ENCODE data around the gene TGFBR1.

Gene TGFBR1

DNA sequence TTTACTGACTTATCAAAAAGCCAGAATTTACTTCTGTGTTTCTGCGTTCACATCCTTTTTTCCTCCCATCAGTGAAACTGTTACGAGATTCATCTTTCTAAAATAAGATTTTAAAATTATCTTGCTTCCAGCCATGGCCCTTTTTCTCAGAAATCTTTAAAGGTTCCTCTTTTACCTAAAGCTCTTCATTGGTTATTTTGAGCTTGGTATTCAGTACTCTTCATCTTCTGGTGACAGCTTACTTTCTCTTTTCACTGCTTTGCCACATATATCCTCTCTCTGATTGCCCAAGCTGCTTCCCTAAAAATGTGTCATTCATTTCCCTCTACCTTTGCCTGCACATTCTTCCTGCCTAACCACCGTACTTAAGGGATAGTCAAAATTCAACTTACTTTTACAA, 32.3 kb downstream of the TGFBR1 start:
- DNase-seq (ENCODE audit: low read depth): no peak

DNA sequence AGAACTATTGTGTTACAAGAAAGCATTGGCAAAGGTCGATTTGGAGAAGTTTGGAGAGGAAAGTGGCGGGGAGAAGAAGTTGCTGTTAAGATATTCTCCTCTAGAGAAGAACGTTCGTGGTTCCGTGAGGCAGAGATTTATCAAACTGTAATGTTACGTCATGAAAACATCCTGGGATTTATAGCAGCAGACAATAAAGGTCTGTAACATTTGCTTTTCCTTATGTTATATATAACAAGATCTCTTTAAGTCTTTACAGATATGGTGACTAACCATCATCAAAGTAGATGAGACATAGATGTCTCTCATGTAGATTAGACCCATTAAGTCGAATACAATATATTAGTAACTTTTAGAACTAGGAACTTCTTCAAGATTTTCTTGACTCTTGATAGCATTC, 33.0 kb downstream of the TGFBR1 start:
- DNase-seq (ENCODE audit: low read depth): no peak

DNA sequence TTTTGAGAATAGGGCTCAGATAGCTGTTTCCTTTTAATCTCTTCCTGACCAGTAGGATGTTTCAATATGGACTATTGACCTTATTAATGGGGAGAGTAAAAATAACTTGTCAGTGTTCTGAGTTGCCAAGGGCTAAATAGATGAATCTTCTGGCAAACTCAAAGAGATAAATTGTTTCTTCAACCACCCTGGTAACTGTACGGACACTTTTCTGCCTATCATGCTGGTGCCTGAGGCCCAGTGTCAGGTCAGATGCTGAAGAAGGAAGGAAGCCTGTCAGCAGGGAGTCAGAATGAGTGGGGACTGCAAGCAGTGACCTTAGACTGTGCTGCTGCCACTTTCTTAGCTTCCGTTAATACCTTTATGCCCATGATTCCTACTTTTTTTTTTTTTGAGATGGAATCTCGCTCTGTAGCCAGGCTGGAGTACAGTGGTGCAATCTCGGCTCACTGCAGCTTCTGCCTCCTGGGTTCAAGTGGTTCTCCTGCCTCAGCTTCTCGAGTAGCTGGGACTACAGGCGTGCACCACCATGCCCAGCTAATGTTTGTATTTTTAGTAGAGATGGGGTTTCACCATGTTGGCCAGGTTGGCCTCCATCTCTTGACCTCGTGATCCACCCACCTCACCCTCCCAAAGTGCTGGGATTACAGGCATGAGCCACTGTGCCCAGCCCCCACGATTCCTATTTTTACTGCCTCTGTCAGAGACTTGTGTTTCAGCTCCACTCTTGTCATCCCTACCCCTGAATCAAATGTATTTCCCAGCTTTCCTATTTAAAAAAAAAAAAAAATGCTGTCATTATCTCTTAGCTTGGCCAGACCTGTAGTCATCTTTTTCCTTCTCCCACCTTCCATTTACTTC, 33.7 kb downstream of the TGFBR1 start:
- DNase-seq (ENCODE audit: low read depth): no peak

DNA sequence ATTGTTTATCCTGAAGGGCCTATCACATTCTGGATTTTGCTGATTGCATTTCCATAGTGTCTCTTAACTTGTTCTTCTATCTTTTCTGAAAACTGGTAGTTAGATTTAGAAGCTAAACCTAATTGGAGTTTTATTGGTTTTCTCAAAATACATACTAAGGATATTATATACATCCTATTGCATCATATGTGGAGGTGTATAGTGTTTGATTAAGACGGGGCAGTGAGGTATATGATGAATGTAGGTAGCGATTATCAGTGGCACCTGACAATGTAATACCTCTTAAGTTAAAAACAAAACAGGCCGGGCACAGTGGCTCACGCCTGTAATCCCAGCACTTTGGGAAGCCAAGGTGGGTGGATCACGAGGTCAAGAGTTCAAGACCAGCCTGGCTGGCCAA, 35.0 kb downstream of the TGFBR1 start:
- DNase-seq (ENCODE audit: low read depth): no peak

DNA sequence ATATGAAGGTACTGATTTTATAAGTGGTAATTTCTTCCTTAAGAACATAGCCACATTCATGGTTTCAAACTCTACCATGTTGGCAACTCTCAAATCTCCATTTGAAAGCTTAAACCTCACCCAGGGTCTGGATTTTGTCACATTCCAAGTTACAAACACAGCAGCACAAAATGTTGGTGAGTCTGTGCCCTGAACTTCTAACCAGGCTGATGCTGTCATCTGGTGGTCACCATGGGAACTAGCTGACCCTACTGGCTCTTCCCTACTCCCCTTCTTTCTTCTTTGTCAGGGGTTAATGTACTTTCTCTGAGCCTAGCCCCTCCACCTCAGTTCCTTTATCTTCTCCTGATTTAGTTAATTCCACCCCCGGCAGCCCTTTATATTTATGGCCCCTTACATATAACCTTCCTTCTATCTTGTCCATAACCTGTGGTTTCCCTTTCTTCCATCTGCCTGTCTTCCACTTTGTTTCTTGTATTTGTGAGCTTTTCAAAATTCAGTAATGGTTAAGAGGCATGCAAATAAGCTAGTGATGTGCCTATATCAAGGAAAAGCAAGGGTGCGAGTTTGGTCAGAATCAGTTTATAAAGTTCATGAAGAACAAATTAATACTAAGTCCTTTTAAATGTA, 35.9 kb downstream of the TGFBR1 start:
- peak; percentile 26 for DNase-seq (ENCODE audit: low read depth)

DNA sequence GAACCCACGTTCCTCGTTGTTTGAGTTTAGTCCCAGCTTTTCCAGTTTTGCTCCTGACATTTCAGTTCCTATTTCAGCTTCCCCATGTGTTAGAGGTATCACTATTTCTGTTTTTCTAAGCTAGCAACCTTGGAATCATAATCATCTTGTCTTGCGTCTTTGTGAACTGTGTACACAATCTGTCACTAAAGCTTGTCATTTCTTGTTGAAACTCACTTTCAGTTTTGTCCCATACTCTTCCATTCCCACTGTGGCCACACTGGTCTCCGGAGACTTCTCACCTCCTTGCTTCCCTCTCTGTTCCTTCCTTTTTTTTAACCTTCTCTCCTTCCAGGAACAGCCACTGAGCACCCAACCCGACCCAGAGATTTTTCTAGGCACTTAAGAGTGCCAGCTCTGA, 36.9 kb downstream of the TGFBR1 start:
- DNase-seq (ENCODE audit: low read depth): no peak

DNA sequence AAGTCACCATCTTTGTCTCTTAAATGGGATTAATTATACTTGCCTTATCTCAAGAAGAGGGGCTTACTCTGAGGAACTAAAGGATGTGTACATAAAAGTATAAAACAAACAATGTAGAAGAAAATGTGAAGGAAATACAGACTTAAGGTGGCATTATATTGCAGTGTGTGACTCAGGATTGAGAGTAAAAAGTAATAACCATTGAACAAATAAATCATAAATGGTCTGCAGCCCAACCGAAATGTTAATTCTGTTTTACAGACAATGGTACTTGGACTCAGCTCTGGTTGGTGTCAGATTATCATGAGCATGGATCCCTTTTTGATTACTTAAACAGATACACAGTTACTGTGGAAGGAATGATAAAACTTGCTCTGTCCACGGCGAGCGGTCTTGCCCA, 37.4 kb downstream of the TGFBR1 start:
- DNase-seq (ENCODE audit: low read depth): no peak

DNA sequence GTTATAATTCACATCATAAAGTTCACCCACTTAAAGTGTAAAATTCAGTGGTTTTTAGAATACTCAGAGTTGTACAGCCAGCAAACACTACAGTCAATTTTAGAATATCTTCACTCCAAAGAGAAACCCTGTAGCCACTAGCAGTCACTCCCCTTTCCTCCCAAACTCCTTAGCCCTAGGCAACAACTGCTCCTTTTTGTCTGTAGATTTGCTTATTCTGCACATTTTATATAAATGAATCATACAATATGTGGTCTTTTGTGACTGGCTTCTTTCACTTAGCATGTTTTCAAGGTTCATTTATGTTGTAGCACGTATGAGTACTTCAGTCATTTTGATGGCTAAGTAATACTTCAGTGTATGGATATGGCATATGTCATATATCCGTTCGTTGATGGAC, 38.7 kb downstream of the TGFBR1 start:
- no peak for DNase-seq (ENCODE audit: low read depth)

DNA sequence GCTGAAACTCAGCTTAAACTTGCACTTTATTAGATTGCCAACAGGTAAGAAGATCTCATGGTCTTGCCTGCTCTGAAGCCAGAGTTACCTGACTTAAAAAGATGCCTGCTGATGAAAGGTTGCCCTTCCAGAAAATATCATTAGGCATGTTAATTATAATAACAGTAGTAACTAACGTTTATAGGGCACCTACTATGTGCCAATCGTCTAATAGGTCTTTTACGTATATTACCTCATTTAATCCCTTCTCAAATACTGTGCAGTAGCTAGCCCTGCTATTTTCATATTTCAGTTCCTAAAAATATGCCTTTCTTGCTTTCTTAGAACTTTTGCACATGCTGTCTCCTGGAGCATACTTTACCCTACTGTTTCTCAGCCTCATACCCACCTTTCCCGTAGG, 40.1 kb downstream of the TGFBR1 start:
- DNase-seq (ENCODE audit: low read depth): no peak

DNA sequence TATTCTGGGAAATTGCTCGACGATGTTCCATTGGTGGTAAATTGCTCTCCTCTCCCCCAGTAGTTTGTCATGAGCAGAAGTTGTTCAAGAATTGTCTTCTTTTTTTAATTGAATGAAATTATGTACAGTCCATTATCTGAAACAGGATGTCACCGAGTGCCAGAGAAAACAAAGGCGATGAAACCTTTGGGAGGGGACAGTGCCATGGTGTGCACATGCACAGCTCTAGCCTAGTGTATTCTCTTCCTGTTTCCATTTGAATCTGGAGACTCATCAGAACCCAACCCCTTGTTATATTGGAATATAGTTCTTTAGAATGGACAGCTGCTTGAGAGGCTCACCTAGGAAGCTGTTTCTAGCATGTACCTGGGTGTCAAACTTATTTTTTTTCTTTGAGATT, 41.7 kb downstream of the TGFBR1 start:
- no peak for DNase-seq (ENCODE audit: low read depth)

DNA sequence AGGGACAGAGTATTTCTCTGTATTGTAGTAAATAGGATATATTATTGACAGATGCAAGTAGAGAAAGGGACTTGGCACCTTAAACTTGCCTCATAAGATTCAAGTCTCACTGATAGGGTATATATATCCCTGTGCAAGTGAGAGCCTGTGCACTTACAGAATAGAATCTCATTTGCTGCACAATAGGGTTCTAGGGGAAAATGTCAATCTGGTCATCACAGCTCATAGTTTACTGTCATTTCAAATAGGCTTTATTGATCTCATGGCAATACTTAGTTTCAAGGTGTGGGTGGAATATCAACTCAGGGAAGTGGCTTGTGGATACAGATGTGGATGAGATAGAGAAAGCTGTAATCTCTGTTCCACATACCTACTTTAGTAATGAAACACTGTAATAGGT, 42.3 kb downstream of the TGFBR1 start:
- DNase-seq (ENCODE audit: low read depth): no peak

DNA sequence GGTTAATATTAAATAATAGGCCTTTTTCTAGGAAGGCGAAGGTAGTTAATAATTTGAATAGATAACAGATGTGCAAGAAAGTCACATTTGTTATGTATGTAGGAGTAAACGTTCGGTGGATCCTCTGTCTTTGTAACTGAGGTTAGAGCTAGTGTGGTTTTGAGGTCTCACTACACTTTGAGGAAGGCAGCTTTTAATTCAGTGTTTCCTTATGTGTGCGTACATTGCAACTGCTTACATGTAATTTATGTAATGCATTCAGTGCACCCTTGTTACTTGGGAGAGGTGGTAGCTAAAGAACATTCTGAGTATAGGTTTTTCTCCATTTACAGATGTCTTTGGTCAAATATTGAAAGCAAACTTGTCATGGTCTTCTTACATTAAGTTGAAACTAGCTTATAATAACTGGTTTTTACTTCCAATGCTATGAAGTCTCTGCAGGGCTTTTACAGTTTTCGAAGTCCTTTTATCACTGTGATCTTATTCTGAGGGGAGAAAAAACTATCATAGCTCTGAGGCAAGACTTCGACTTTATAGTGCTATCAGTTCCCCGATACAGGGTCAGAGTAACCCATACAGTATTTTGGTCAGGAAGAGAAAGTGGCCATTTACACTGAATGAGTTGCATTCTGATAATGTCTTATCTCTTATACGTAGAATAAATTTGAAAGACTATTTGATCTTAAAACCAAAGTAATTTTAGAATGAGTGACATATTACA, 45.7 kb downstream of the TGFBR1 start:
- DNase-seq (ENCODE audit: low read depth): no peak

DNA sequence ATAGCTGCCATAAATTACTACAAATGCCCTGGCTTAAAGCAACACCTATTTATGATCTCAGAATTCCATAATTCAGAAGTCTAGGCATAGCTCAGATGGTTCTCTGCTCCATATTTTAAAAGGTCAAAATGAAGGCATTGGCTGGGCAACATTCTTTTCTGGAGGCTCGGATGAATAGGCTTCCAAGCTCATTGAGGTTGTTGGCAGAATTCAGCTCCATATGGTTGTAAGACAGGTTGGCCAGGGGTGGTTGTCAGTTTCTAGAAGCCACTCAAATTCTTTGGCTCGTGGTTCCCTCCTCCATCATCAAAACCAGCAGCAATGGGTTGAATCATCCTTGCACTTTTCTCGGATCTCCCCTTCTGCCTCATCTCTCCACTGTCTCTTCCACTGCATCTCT, 49.4 kb downstream of the TGFBR1 start:
- DNase-seq (ENCODE audit: low read depth): no peak

DNA sequence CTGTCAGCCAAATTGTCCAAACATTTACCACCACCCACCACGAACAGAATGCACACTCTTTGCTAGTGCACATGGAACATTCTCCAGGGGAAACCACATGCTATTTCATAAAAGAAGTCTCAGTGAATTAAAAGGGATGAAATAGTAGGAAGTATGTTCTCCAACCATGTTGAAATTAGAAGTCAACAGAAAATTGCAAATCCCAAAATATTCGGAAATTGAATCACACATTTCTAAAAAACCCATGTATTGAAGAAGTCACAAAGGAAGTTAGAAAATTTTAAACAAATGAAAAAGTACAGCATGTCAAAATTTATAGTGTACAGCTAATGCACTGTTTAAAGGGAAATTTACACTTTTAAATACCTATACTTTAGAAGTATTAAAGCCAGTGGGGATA, 50.8 kb downstream of the TGFBR1 start:
- no peak for DNase-seq (ENCODE audit: low read depth)

DNA sequence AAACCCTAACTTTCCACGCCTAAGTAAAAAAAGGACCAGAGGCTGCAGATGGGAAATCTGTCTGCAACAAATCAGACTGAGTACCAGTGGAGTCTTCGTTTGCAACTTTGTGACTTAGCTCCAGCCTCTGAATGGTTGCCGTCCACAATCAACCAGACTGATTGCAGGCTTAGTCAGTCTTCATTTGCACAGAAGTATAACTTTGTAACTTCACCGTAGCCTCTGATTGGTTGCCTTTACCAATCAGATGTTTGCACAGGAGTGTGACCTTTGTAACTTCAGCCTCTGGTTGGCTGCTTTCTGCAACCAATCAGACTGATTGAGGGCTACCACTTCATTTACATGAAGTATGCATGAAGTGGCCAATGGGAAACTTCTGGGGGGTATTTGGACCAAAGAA, 53.7 kb downstream of the TGFBR1 start:
- DNase-seq (ENCODE audit: low read depth): no peak

DNA sequence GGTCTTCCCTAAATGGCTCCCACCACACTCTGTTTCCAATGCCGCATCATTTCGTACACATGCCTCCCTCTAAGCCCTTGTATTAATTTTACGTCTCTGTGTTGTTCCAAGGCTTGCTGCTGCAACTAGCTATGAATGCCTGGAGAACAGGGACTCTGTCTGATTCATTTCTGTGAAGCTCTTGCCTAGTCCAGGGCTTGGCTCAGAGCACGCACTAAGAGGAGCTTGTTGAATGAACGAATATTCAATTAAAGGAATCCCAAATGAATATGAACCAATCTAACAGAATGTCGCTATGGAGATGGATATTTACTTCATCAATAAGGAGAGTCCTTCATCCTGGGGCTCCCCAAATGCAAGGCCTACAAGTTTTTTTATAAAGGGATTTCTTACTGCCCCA, 55.3 kb downstream of the TGFBR1 start:
- no peak for DNase-seq (ENCODE audit: low read depth)

DNA sequence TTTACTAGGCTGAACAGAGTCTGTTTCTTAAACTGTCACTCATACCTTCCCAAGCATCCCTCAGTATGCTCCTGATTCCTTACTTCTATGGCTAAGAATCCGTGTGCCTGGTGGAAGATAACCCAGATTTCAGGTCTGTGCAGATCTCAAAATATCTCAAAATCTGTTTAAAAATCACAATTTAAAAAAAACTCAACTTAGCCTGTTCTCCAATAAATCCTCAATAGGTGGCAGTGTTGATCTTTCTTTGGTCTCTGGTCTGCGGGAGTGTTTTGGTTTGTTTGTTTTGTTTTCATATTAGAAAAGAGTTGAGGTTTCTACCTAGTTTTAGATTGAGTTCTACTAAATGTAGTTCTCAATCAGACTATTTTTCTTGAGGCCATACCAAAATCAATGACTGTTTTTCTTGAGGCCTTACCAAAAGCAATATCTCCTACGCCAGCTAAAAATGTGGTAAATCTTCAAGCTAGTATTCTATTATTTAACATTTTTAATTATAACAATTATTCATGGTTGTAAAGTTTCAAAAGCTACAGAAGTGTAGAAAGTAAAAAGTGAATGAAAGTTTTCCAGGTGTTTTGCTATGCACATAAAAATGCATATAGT, 57.9 kb downstream of the TGFBR1 start:
- DNase-seq (ENCODE audit: low read depth): no peak

DNA sequence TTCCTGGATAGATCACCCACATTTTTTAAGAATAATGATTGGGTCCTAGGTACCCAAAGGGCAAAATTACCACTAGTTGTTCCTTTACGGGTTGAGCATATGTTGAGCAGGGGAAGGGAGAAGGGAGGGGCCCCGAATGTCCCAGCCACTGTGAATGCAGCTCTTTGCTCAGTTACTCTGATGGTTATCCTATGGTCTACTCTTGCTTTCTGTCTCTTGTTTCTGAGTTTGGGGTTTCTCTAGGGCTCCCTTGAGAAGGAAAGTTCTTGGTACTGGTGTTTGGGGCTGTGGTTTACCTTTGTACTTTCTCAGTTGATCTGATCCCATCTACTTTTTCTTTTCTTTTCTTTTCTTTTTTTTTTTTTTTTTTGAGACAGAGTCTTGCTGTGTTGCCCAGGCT, 61.2 kb downstream of the TGFBR1 start:
- no peak for DNase-seq (ENCODE audit: low read depth)

DNA sequence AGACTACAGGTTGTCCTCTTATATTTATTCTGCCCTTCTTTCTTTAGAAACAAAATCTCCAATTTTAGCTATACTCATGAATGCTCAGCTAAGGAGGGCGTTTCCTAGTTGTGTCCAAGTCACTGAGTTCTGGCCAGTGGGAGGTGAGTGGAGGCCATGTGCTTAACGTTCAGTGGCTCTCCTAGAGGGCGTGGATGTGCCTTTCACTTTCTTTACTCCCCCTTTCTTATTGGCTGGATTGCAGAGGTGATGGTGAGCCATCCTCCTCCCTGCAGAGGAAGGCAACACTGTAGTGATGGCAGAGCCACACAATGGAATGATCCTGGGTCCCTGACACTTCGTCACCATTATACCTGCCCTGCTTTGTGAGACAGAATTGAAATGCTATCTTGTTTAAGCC, 62.2 kb downstream of the TGFBR1 start:
- no peak for DNase-seq (ENCODE audit: low read depth)

DNA sequence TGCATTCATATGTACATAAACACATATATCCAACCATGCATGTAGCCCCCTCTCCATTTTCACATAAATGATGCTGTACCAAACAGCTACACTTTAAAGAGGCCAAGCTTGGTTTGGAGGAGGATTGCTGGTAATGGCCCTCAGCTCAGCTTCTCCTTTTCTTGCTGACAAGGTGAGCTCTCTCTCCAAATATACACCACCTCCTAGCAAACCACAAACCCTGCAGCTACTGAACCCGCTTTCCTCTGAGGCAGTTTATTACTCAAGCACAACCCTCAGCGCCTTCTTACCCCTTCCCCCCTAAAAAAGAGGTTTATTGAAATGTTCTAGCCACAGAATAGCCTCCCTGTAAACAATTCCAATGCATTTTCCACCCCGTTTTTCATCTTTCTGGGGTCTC, 62.8 kb downstream of the TGFBR1 start:
- DNase-seq (ENCODE audit: low read depth): no peak

DNA sequence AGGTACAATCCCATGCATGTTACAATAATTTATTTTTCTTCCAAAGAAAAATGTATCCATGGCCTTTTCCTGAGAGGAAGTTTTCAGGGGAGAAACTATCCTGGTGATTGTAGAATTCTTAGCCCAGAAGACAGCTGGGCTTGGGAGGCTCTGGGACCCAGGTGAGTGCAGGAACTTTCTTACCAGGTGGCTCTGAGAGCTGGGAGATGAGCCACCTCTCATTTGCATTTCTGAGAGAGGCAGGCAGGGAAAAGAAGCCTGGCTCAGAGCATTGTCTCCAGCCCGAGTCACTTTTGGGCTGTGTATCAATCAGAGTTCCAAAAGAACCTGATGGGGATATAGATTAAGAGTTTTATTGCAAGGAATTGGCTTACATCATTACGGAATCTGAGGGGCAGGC, 64.2 kb downstream of the TGFBR1 start:
- no peak for DNase-seq (ENCODE audit: low read depth)

DNA sequence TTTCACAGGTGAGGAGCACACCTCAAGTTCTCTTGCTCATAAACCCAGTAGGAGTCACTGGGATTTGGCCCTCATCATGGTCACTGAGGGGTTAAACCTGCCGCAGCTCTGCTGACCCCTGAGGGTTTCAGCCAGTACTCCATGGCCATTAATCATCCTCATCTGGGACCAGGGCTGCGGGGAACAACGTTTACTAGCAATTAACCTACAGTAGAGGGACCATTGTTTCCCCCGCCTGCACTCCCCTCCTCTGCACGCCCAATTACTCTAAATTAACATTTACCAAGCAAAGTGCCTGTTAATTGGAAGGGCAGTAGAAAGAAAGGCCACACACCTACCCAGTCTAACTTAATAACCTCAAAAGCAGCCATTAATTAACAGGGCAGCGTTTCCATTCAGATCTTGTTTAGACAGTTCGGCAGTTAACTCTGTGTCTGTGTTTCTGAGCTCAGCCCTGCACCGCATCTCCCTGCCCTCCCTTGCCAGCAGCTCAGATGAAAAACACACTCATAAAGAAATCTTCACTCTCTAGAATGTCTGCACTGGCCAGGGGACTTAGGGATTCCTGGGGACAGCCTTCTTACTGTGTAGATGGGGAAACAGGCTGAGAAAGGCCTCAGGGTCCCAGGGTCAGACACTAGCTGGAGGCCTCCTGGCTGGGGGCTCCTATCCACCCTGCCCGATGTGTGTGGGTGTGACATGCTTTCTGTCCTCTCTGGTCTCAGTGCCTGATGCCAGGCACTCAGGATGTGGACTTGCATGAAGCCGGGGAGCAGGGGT, 65.3 kb downstream of the TGFBR1 start:
- DNase-seq (ENCODE audit: low read depth): no peak
